ENCODE data around the gene TMCO4. TPM values are rescaled to one million over a fixed set of nuclear protein-coding genes. Genes with fewer than 3 reads are reported as not detected.

Gene TMCO4
- total RNA-seq, 1 donor from 2014 or later = 5.7 TPM

DNA sequence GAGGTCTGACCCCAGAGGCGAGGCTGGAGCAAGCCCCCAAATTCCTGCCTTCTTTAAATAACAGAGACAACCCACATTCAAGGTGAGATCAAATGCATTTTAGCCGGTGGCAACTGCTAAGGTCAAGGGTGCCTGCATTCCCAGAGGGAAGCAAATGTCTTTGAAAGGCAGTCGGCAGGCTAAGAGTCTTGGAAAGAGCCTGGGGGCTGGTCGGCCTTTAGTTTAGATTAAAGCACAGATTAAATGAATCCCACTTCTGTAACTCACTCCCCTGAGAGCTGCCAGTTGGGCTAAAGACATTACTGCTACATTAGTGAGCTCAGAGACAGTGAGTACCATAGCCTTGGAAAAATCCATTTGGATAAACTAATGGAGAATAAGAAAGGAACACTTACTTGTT, 75.8 kb downstream of the TMCO4 start:
- intact Hi-C loops (cut with DNase I) = loop anchor here (1.0 kb wide), 1 partner anchor 29 kb away; no protein-coding TSS in a partner anchor
- Histone ChIP-seq H3K36me3 (peaks cover 0 to 3% of the 10 kb centered on the region in 2 donors), H3K27me3 (no peaks in the 10 kb centered on the region)

DNA sequence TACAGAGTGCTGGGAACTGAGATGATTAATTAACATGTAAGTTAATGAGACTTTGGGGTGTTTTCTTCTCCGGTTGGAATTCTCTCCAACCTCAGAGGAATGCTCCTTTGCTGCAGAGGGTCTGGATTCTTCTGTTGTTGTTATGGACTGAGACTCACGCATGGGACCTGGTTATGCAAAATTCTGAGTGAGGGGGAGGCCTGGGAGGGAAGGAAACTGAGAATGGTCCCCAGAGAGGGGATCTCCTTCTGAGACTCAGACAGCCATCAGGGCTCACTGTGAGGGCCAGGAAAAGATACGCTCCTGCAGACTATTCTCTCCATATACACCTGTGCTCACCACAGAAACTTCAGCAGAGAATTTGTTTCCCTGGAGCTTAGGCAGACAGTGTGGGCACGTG, 78.7 kb downstream of the TMCO4 start:
- no peak for DNase-seq (ENCODE audit: low spot score in 2 of 2)
- no peak overlapping the region for H3K27ac ChIP-seq
- H3K9me3 ChIP-seq = no peaks in the 10 kb centered on the region
- peaks cover 0 to 3% of the 10 kb centered on the region in 2 donors for H3K36me3 ChIP-seq
- no peaks in the 10 kb centered on the region for H3K27me3 ChIP-seq
- intact Hi-C loops (cut with DNase I) = no loop called here
- H3K4me3 ChIP-seq = no peak overlapping the region
- TF ChIP-seq, protein P1, sequence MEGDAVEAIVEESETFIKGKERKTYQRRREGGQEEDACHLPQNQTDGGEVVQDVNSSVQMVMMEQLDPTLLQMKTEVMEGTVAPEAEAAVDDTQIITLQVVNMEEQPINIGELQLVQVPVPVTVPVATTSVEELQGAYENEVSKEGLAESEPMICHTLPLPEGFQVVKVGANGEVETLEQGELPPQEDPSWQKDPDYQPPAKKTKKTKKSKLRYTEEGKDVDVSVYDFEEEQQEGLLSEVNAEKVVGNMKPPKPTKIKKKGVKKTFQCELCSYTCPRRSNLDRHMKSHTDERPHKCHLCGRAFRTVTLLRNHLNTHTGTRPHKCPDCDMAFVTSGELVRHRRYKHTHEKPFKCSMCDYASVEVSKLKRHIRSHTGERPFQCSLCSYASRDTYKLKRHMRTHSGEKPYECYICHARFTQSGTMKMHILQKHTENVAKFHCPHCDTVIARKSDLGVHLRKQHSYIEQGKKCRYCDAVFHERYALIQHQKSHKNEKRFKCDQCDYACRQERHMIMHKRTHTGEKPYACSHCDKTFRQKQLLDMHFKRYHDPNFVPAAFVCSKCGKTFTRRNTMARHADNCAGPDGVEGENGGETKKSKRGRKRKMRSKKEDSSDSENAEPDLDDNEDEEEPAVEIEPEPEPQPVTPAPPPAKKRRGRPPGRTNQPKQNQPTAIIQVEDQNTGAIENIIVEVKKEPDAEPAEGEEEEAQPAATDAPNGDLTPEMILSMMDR (IDR thresholded peaks at IDR 0.05) = no peak
- H3K4me1 ChIP-seq = peaks cover 0 to 22% of the 10 kb centered on the region in 2 donors

More for the DNA sequence above, 75.8 kb downstream of the TMCO4 start:
- no peak for DNase-seq (ENCODE audit: low spot score in 2 of 2)
- peak overlapping the region; percentile 69 to 88 for H3K27ac ChIP-seq
- H3K4me1 ChIP-seq = peaks cover 0 to 26% of the 10 kb centered on the region in 2 donors
- H3K9me3 ChIP-seq = no peaks in the 10 kb centered on the region
- TF ChIP-seq, protein P1 (IDR thresholded peaks at IDR 0.05) = no peak
- no peak overlapping the region for H3K4me3 ChIP-seq

DNA sequence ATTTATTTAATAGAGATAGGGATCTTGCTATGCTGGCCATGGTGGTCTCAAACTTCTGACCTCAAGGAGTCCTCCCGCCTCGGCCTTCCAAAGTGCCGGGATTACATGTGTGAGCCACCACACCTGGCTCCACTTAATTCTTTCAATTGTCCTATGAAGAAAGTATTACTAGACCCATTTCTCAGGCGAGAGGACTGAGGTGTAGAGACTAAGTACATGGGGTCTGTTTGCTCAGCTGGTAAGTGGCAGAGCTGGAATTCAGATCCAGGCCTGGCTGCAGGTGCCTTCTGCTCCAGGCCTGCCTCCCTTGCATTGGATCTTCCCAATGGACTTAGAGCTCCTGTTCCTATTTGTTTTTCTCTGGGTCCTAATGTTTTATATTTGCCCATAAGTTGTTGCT, 79.5 kb downstream of the TMCO4 start:
- intact Hi-C loops (cut with DNase I) = no loop called here
- Histone ChIP-seq H3K4me1 (peaks cover 0 to 18% of the 10 kb centered on the region in 2 donors), H3K4me3 (no peak overlapping the region), H3K36me3 (peaks cover 0 to 3% of the 10 kb centered on the region in 2 donors), H3K27me3 (no peaks in the 10 kb centered on the region), H3K27ac (no peak overlapping the region), H3K9me3 (no peaks in the 10 kb centered on the region)
- no peak for DNase-seq (ENCODE audit: low spot score in 2 of 2)
- TF ChIP-seq, protein P1 (IDR thresholded peaks at IDR 0.05) = no peak

DNA sequence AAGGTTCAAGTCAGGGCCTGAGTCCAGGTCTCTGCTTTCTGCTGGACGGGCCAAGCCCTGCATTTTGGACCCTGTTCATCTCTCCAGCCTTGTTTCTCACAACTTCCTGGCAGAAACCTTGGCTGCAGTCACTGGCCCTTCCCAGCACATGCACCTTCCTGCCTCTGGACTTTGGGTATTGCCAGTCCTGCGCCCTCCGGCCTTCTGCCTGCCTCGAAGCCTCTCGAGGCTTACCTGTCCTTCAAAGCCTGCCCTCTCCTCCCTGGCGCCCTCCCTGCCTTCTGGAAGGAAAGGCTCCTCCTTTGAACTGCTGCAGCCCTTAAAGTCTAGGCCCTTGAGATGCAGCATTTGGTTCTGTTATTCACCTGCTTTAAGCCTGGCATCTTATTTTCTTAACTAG, 82.2 kb downstream of the TMCO4 start:
- no peak overlapping the region for H3K4me3 ChIP-seq
- peaks cover 0 to 3% of the 10 kb centered on the region in 2 donors for H3K36me3 ChIP-seq
- TF ChIP-seq, protein P1 (IDR thresholded peaks at IDR 0.05) = no peak
- intact Hi-C loops (cut with DNase I) = loop anchor here (5.0 kb wide), 1 partner anchor 50 kb away; no protein-coding TSS in a partner anchor
- DNase-seq (ENCODE audit: low spot score in 2 of 2) = no peak
- H3K27me3 ChIP-seq = no peaks in the 10 kb centered on the region
- peaks cover 0 to 5% of the 10 kb centered on the region in 2 donors for H3K4me1 ChIP-seq
- H3K9me3 ChIP-seq = no peaks in the 10 kb centered on the region
- H3K27ac ChIP-seq = peak overlapping the region; percentile 30 to 54

DNA sequence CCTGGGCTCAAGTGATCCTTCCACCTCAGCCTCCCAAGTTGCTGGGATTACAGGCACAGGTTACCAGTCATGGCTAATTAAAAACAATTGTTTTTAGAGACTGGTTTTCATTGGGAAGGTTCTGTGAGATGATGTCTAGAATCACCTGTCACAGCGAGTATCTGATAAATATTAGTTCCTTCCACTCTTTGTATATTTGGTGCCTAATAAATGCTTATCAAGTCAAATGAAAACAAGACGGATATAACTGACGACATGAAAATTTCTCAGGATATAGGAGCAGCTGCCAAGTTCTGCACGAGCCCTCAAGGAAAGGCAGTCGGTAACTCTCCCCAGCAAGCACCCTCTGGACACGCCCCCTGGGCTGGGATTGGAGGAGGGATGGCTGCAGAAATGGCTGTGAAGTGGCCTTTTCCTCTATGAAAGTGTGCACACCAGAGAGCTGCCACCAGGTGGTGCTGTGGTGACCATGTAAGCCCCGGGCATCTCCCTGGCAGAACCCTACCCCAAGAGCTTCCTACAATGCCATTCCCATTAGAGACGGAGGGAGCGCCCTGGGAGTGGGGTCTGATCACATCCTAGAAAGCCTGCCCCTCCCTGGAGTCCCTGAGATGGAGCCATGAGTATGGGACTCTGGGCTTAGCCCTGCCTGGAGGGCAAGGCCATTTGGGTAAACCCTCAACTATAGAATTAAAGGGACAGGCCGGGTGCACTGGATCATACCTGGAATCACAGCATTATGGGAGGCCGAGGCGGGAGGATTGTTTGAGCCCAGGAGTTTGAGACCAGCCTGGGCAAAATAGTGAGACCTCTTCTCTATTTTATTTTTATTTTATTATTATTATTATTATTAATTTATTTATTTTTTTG, 84.1 kb downstream of the TMCO4 start:
- intact Hi-C loops (cut with DNase I) = loop anchor here (1.0 to 5.0 kb wide), 3 partner anchors 52 to 167 kb away; partner anchors contain the start of gene OTUD3
- Histone ChIP-seq H3K4me1 (peaks cover 0 to 5% of the 10 kb centered on the region in 2 donors), H3K36me3 (peaks cover 0 to 3% of the 10 kb centered on the region in 2 donors), H3K27me3 (no peaks in the 10 kb centered on the region), H3K4me3 (no peak overlapping the region), H3K27ac (no peak overlapping the region), H3K9me3 (no peaks in the 10 kb centered on the region)
- DNase-seq (ENCODE audit: low spot score in 2 of 2) = peak; percentile 70 to 97
- TF ChIP-seq, protein P1 (IDR thresholded peaks at IDR 0.05) = peak; percentile 83 to 90 (median 84)

All from ascending aorta (tissue), 2 donors.